GM19324 (cell line): ENCODE measurements around the gene KIF6.
A peak's percentile ranks its signal among the peaks of the same experiment; 100 is the strongest.

Experiments
- ATAC-seq: cut with Tn5 transposase; IDR thresholded peaks from one replicate; pipeline ENCODE4 v1.9.1; 2021; ENCODE audit warnings: mild to moderate bottlenecking, moderate library complexity; ENCODE audit not compliant: unreplicated experiment, low FRiP score

KIF6 gene

DNA sequence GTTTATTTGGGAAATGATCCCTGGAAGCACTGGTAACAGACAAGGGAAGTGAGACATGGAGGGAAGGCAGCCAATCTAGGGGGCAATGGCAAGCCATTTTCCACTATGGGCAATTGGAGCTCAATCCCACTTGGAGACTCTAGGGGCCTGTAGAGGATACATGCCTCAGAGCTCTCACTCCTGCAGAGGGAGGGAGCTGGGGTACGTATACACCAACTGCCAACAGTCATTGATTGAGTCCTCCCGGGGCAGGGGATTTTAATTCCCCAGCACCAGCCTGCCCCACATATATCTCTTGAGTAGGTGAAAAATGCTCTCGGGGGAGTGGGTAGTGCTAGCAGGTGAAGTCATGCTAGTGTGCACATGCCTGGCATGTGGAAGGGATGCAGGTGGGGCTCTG lies 323.8 kb downstream of the KIF6 start:
- ATAC-seq = no peak

DNA sequence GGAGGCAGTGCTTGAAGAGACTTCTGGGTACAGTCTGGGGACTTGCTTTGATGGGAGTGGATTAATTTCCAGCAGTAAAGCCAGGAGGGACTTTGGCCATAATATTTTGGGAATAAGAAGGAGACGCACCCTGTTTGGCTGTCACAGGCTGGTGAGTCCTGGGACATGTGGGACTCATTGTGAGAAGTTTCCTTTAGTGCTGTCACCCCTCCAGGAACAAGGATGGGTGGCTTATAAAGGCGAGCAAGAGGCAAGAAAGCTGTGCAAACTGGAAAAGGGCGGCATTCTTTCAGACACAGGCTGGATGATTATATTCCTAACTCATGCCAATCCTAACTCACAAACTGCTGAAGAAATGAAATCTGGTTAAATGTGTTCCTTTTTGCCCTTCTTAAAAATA lies 325.2 kb downstream of the KIF6 start:
- ATAC-seq = no peak

- no peak for ATAC-seq
These were observed 328.4 kb downstream of the KIF6 start for GRCh38 chr6:39396854-39397253.

DNA sequence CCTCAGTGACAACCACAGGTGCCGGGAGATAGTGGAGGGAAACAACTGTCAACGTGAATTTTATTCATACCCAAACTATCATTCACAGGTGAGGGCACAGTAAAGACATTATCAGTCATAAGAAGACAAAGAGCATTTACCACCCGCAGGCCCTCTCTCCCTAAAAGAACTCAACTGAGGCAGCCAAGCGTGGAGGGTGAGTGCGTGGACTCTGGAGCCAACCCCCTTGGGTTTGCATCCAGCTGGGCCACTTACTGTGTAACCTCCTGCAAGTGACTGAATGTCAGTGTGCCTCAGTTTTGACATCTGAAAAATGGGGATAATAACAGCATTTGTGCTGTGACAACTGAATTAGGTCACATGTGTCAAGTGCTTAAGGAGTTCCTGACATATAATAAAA lies 332.1 kb downstream of the KIF6 start:
- ATAC-seq = no peak

GRCh38 chr6:39391182-39391581 lies 334.0 kb downstream of the KIF6 start:
- ATAC-seq = no peak

GRCh38 chr6:39389484-39389767 lies 335.8 kb downstream of the KIF6 start:
- ATAC-seq = no peak

- no peak for ATAC-seq
These were observed 336.4 kb downstream of the KIF6 start for GRCh38 chr6:39388606-39389483.

DNA sequence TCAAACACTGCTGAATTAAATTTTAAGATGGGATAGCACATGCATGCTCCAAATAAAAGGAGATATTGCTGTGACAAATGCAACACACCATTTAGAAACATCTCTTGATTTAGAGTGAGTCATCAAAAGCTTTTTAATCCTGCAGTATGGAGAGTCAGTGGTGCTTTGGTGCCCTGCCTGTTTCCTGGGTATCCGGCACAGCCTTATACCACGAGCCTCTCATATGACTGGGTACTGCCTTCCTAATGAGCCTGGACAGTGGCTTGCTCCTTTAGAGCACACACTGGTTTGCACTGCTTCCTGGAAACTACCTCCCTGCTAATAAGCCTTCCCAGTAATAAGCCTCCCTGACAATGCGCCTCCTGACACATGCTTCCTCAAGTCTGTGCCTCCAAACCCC lies 337.4 kb downstream of the KIF6 start:
- ATAC-seq = no peak

GRCh38 chr6:39386487-39386886 lies 338.7 kb downstream of the KIF6 start:
- ATAC-seq = no peak

- ATAC-seq = no peak
These were observed 343.6 kb downstream of the KIF6 start for GRCh38 chr6:39381550-39382140.

- no peak for ATAC-seq
These were observed 344.2 kb downstream of the KIF6 start for GRCh38 chr6:39380837-39381549.

- ATAC-seq = no peak
These were observed 346.2 kb downstream of the KIF6 start for GRCh38 chr6:39378960-39379425.

DNA sequence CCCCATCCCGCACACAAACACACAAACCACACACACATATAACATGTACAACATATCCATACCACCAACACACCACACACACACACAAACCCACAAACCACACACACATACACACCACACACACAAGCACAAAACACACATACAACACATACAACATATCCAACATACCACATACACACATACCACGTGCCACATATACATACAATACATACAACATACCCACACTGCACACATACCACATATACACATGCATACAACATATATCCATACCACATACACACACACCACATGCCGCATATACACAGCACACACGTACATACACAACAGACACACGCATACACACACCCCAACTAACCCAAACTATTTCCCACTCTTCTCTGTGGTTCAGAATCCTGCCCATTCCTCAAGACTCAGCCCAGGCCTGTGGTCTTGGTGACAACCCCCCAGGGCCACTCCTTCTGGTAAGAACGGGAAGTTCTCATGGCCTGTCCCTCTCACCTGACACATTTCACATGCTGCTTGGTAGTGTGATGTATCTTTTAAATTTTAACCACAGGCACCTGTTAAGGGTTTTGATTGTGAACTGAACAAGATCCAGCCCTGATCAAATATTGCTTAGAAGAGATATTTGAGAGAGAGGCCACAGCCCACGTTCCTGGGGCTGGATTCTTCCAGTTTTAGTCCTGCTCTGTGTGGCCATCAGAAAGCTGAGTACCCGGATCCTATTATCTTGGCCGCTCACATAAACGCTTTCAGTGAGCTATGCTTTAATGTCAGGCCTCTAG lies 346.8 kb downstream of the KIF6 start:
- no peak for ATAC-seq

GRCh38 chr6:39377539-39377950 lies 347.7 kb downstream of the KIF6 start:
- peak; percentile 65 for ATAC-seq

DNA sequence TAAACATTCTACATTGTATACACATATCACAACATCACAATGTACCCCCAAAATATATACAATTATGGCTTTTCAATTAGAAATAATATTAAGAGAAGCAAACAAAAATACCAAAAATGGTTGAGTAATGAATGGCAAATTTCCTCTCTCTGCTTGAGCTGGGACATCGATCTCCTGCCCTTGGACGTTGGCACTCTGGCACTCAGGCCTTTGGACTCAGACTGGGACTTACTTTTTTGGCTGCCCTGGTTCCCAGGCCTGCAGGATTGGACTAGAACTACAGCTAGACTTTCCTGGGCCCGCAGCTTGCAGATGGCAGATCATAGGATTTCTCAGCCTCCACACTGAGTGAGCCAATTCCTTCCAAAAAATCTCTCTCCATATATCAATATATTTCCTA lies 349.8 kb downstream of the KIF6 start:
- ATAC-seq = no peak

DNA sequence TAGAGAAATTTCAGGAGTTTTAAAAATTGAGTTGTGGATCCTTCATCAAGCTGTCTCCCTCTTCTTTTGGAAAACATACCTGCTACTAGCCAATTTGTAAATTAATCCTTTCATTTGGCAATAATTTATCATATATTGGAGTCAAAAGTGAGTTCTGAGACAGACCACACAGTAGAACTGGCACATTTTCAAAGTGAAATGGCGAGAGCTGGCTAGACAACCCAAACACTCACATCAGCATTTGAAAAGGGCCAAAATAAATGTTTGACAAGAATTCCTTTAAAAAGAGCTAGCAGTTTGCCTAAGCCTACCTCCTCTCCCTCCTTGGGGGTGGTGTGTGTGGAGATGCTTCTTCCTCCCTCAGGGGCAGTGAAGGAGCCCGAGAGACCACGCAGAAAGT lies 354.8 kb downstream of the KIF6 start:
- no peak for ATAC-seq

GRCh38 chr6:39369987-39370386 lies 355.2 kb downstream of the KIF6 start:
- ATAC-seq = no peak

GRCh38 chr6:39367700-39368099 lies 357.5 kb downstream of the KIF6 start:
- ATAC-seq = no peak

GRCh38 chr6:39366931-39367618 lies 358.1 kb downstream of the KIF6 start:
- ATAC-seq = no peak
